Measurements from ENCODE around the gene AP4E1. TPM values are rescaled to one million over a fixed set of nuclear protein-coding genes. Genes with fewer than 3 reads are reported as not detected.

AP4E1 gene
- total and polyA plus RNA-seq, 2 of the 8 experiments (the other 6 are each of a cell fraction or from before 2014, with no cell fraction given), result 1.4 to 10.9 TPM

DNA sequence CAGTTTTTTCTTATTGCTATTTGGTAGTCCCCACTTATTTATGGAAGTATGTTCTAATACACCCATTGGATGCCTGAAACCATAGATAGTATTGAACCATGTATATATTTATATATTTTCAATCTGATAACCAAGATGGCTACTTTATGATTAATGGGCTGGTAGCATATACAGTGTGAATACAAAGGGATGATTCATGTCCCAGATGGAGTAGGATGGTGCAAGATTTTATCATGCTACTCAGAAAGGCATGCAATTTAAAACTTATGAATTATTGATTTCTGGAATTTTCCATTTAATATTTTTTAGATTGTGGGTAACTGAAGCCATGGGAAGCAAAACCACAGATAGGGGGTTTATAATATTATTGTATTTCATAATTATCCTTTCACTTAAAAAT, 35.2 kb downstream of the AP4E1 start:
- H3K14ac ChIP-seq (ENCODE audit: insufficient read length), result no peak overlapping the region
- no peaks in the 10 kb centered on the region for H3K9me3 ChIP-seq (ENCODE audit: insufficient read depth in 2 of 2, low read depth in 1 of 2, low read length in 1 of 2)
- no peaks in the 10 kb centered on the region for H3K27me3 ChIP-seq (replicated peaks in 1 of 4; ENCODE audit: control insufficient read depth in 3 of 4, extremely low read depth in 1 of 4, insufficient read depth in 3 of 4, low read length in 3 of 4)
- POLR2A ChIA-PET (ENCODE audit: partially characterized antibody), result no interaction called here
- H3K23me2 ChIP-seq (ENCODE audit: low read depth, low read length), result no peaks in the 10 kb centered on the region
- no peak overlapping the region for H2BK12ac ChIP-seq (ENCODE audit: low read depth, low read length)
- H4K5ac ChIP-seq (ENCODE audit: insufficient read length, low read depth, low read length), result no peak overlapping the region
- DNase-seq (ENCODE audit: low read depth in 1 of 2, low spot score in 2 of 2) (no peak), FAIRE-seq (no peak)
- no peak overlapping the region for H3K23ac ChIP-seq (ENCODE audit: insufficient read length)
- H2BK120ac ChIP-seq (replicated peaks; ENCODE audit: low read depth, low read length), result no peak overlapping the region
- CTCF ChIA-PET (ENCODE audit: partially characterized antibody), result no interaction called here
- no peak overlapping the region for H3K4me3 ChIP-seq (ENCODE audit: extremely low read depth in 1 of 4, insufficient read depth in 2 of 4, low read depth in 3 of 4, low read length in 4 of 4)
- H4K91ac ChIP-seq (replicated peaks; ENCODE audit: insufficient read length, low read length), result no peak overlapping the region
- H3K79me2 ChIP-seq (ENCODE audit: control insufficient read depth in 1 of 2, insufficient read depth in 2 of 2, low read length in 2 of 2), result no peaks in the 10 kb centered on the region
- H4K8ac ChIP-seq (ENCODE audit: extremely low read depth, insufficient read depth, low read length), result no peak overlapping the region
- no peak overlapping the region for H3K4me2 ChIP-seq (ENCODE audit: insufficient read depth in 1 of 2, low read depth in 2 of 2, low read length in 2 of 2)
- H3K56ac ChIP-seq (replicated peaks; ENCODE audit: insufficient read length, low read depth, low read length), result no peak overlapping the region
- H3K18ac ChIP-seq (ENCODE audit: extremely low read depth, low read length), result no peak overlapping the region
- H2BK20ac ChIP-seq (ENCODE audit: low read length), result no peak overlapping the region
- no peaks in the 10 kb centered on the region for H3K4me1 ChIP-seq (replicated peaks in 1 of 4; ENCODE audit: control insufficient read depth in 3 of 4, insufficient read depth in 4 of 4, low read length in 3 of 4)
- no peak overlapping the region for H2AK5ac ChIP-seq (ENCODE audit: low read depth, low read length)
- no peak overlapping the region for H2BK15ac ChIP-seq (ENCODE audit: low read length)
- no peak overlapping the region for H3K4ac ChIP-seq (replicated peaks; ENCODE audit: insufficient read length, low read depth, low read length)
- H2BK5ac ChIP-seq (ENCODE audit: low read depth, low read length), result no peak overlapping the region
- peaks cover 0 to 4% (median 1%) of the 10 kb centered on the region in 4 experiments; a peak in 3 of 8 replicates for H3K36me3 ChIP-seq (ENCODE audit: control insufficient read depth in 2 of 4, insufficient read depth in 4 of 4, low read length in 3 of 4)
- no peak overlapping the region for H3K9ac ChIP-seq (replicated peaks in 1 of 4; ENCODE audit: extremely low read depth in 1 of 4, low read depth in 3 of 4, low read length in 3 of 4)
- no peaks in the 10 kb centered on the region for H3K79me1 ChIP-seq (ENCODE audit: low read depth, low read length)
- H2AFZ ChIP-seq (ENCODE audit: low read length), result no peak overlapping the region
- no peak overlapping the region for H3K27ac ChIP-seq (ENCODE audit: low read depth, low read length)
- H4K20me1 ChIP-seq (replicated peaks in 1 of 2; ENCODE audit: control insufficient read depth in 1 of 2, insufficient read depth in 2 of 2, low read length in 2 of 2), result no peaks in the 10 kb centered on the region
- no peak for TF ChIP-seq BRCA1 (IDR thresholded peaks at IDR 0.05; ENCODE audit: low read depth, low read length)
- TF ChIP-seq SP2 (IDR thresholded peaks at IDR 0.05; ENCODE audit: low read length), result no peak
- TF ChIP-seq RBBP5 (IDR thresholded peaks at IDR 0.05; ENCODE audit: borderline replicate concordance, low read depth, low read length), result no peak
- no peak for TF ChIP-seq NANOG (IDR thresholded peaks at IDR 0.05; ENCODE audit: insufficient read depth, low read depth, low read length, poor library complexity, severe bottlenecking)
- no peak for TF ChIP-seq TEAD4 (IDR thresholded peaks at IDR 0.05; ENCODE audit: low read depth, low read length)
- no peak for TF ChIP-seq KDM4A (IDR thresholded peaks at IDR 0.05; ENCODE audit: low read depth, low read length, severe bottlenecking)
- no peak for TF ChIP-seq RNF2 (IDR thresholded peaks at IDR 0.05; ENCODE audit: borderline replicate concordance, low read depth, low read length, missing control alignments, poor library complexity, severe bottlenecking)
- no peak for TF ChIP-seq GABPA (IDR thresholded peaks at IDR 0.05; ENCODE audit: borderline replicate concordance, insufficient read depth, low read length)
- TF ChIP-seq POLR2AphosphoS5 (IDR thresholded peaks at IDR 0.05; ENCODE audit: low read depth, low read length), result no peak
- no peak for TF ChIP-seq HDAC2 (IDR thresholded peaks at IDR 0.05; ENCODE audit: borderline replicate concordance in 1 of 2, low read depth in 2 of 2, low read length in 2 of 2)
- TF ChIP-seq BACH1 (IDR thresholded peaks at IDR 0.05; ENCODE audit: low read length), result no peak
- TF ChIP-seq SIX5 (IDR thresholded peaks at IDR 0.05; ENCODE audit: low read depth, low read length), result no peak
- no peak for TF ChIP-seq SP1 (IDR thresholded peaks at IDR 0.05; ENCODE audit: low read depth, low read length)
- no peak for TF ChIP-seq KDM5A (IDR thresholded peaks at IDR 0.05; ENCODE audit: low read length)
- TF ChIP-seq CHD2 (IDR thresholded peaks at IDR 0.05; ENCODE audit: low read length), result no peak
